NCI-H2029 treated with DMSO at 0.1 percent for 48 hours (cell line): ENCODE results near the gene SDCBP2.

ENCODE experiments used
- DNase-seq: peaks from one replicate; lab custom pipeline; 2025; lab: John Stamatoyannopoulos, UW

SDCBP2 gene

GRCh38 chr20:1331101-1331500 lies 2.2 kb upstream of the SDCBP2 start:
- DNase-seq: no peak

GRCh38 chr20:1330075-1330830 lies 1.3 kb upstream of the SDCBP2 start:
- DNase-seq: no peak

GRCh38 chr20:1327827-1328679 lies 886 bp downstream of the SDCBP2 start:
- DNase-seq: no peak

- no peak for DNase-seq
Measured at GRCh38 chr20:1327241-1327653, 1.7 kb downstream of the SDCBP2 start.

DNA sequence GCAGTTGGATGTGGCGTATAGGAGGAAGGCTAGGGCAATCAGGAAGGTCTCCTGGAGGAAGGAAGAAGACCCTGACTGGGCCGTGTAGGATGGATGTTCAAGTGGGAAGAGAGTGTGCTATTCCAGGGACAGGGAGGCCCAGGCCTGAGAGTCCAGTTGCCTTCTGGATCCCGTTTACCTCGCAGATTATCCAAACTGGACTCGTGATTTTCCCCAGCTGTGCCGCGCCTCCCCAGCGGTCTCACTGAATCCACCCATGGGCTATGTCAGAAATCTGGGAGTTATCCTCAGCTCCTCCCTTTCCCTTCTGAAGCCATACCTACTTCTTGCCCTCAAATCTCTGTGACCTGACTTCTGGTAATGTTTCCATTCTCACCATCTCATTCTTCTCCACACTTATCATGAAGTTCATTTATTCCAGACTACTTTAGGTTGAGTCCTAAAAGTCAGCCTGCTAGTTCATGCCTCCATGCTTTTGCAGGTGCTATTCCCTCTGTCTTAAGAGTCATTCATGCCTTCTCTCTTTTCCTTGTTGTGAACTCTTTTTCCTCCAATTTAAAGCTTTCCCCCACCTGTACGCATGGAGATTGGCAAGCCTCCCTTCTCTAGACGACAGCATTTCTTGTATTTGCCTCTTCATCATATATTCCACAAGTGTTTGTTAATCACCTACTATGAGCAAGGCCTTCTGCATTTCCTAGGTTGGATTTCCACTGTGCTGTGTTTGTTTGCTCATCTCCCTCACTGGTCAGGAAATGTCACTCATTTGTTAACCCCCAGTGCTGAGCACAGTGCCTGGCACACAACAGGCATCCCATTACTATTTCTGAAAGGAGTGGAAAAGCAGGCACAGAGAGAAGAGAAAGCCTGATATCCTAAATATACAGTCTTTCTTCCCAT lies 2.7 kb downstream of the SDCBP2 start:
- no peak for DNase-seq

GRCh38 chr20:1325173-1326030 lies 3.5 kb downstream of the SDCBP2 start:
- peak; percentile 88 for DNase-seq

DNA sequence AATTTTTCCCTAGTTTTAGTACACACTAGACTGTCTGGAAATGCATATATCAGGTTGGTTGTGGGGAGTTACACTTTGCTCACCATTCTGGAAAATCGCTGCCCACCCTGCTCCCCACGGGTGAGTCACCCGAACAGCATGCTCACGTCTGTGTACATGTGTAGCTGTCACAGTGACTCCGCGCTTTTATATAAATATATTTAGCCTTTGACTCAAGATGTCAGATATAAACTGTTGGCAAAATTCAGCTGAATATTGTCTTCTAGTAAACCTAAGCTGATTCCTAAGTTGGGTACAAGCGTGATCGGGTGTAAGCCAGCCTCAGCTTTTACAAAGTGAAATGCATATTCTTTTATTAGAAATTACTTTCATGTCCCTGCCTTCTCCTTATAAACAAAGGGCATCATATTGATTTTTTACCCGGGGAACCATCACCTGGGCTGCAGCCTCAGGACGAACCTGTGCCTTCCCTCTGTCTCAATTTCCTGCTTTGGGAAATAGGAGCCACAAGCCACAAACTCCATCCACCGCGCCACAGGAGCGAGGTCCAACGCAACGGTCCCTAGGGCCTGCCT lies 4.3 kb downstream of the SDCBP2 start:
- DNase-seq: no peak

DNA sequence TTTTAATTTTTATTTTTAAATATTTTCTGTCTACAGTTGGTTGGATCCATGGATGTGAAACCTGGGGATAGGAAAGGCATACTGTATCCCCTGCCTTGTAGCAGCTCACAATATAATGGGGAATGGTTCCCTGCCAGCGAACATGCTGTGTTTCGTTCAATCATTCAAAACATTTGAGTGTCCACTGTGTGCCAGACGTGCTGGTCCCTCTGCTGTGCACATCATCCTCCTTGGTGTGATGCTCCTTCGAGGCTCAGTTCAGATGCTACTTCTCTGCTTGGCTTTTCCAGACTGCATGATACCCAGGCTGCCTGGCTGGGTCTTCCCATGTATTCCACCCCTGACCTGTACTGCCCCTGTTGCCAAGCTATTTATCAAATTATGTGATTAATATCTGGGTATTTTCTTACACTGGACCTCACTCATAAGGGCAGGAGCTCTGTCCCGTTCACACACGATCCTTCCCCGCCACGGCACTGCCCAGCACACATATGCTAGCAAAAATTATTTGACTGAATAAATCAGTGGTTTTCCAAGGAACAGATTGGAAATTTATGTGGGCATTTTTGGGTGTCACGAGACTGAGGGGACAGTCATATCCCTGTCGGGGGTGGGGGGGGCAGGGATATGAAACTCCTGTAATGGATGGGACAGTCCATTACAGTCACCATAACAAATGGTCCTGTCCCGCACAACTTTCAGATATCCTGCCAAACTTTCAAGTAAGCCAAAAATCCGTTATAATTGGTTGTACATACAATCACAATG lies 4.9 kb downstream of the SDCBP2 start:
- DNase-seq: no peak

DNA sequence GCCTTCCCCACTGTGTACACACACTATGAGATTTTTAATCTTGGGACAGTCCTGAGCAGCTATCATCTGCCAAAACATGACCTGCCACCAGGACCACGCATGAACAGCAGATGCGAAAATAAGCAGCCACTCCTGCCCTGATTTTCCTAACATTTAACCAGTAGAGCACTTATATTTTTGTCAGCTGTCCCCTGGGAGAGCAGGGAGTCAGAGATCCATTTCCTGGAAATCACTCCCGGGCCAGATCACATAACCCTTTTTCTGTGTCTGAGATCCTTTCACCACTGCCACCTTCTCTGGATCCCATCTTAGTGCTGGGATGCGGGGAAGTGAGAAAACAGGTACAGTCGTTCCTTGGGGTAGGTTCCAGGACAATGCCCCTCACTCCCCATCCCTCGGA lies 5.7 kb downstream of the SDCBP2 start:
- no peak for DNase-seq

DNA sequence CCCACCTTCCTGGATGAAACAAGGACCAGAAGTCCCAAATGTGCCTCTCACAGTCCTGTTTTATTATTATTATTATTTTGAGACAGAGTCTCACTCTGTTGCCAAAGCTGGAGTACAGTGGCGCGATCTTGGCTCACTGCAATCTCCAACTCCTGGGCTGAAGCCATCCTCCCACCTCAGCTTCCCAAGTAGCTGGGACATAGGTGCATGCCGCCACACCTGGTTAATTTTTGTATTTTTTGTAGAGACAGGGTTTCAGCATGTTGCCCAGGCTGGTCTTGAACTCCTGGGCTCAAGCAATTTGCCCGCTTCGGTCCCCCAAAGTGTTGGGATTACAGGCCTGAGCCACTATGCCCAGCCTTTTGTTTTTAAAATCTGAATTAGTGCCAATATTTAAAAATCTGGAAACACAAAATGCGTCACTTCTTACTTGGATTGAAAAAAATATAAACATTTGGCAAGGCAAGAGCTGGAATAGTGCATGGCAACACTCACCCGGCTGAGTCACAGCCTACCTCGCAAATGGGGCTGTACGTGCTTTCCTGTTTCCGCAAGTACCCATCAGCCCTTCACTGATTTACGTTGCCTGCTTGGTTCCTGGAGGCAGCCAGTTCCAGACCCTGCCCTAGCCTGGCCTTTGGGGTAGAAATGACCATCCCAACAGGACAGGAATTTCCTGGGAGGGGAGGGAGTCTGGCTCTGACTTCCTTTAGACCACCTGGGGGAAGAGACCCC lies 6.3 kb downstream of the SDCBP2 start:
- DNase-seq: no peak

DNA sequence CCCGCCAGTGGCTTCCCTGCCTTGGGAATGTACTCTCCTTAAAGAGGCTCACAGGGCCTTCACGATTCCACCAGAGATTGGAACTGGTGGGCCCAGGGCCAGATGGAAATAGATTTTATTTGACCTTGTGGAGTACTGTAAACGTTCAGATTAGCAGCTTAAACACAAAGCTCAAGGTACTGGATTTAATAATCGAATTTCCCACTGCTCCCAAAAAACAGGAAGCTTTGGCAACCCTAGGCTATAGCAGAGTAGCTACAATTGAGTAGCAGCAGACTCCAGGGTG lies 7.3 kb downstream of the SDCBP2 start:
- DNase-seq: no peak

DNA sequence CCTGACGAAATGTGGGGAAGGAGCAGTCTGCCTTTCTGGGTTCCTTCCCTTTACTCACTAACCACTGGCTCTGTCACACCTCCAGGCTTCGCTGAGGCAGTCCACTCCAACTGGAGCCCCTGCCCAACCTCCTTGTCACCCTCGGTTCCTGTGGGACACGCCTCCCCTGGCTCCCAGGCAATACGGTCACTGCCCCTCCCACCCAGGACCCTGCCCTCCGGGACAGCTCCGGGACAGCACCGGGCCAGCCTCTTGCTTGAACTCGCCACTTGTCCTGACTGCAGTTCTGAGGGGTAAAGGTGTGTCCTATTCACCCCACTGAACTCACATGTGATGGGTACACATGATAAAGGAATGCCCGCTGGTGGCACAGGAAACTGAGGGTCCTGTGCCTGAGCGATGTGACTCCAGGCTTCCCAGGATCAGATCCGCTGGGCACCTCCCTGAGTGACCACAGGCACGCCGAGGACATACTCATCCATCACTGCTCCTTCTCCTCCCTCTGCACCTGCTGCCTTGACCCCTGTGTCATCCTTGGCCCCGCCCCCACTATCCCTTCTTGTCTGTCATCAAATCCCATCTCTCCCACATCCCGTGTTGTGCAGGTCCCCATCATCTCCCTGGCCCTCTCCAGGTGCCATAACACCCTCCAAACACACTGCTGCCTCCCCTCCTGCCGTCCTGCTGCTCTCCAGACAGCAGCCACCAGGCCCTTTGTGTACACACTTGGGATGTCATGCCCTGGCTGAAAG lies 7.9 kb downstream of the SDCBP2 start:
- DNase-seq: no peak

GRCh38 chr20:1320016-1320415 lies 8.9 kb downstream of the SDCBP2 start:
- DNase-seq: no peak

DNA sequence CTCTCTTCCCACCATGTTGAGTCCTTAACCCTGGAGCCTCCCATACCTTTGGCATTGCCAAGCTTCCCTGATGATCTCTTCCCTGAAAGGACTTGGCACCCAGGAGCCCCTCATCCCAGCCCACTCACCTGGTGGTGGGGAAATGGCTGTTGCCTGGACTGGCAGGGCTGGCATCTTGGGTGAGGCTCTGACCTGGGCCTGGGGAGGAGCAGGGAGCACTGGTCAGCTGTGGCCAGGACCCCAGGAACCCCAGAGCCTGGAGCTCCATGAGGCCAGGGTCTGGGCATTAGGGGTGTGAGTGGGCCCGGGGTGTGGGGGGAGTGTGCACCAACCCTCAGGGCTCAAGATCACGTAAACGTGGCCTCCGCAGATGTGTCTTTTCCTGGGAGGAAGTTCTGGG lies 9.5 kb downstream of the SDCBP2 start:
- DNase-seq: no peak

GRCh38 chr20:1319051-1319450 lies 9.9 kb downstream of the SDCBP2 start:
- DNase-seq: no peak

DNA sequence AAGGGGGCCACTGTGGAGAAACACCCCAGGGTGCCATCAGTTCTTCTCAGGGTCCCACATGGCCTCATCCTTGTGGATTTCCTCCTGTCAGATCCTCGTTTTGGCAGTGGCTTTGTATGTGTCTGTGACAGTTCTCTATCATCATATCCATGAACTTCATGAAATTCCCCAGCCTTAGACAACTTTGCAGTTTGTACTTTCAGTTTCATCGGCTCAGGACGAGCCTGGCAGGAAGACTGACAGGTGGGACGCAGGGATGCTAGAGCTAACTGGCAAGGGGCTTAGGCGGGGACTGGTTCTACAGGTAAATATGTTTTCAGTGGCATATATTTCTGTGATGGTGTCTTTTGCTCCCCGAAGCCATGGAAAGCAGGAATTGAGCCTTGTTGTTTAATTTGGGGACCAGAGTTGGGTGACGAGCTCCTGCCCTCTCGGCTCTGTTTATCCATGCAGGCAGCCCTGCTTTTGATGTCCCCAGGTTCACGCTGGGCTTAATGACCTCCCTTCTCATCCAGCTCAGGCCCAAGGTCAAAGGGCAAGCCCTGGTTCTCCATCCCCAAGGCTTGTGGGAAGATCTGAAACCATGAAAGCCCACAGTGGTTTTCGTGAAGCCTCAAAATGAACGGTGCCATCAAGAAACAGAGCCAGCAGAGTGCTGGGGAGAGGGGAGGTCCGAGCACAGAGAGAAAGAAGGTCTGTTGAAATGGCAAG lies 11.2 kb downstream of the SDCBP2 start:
- DNase-seq: no peak

DNA sequence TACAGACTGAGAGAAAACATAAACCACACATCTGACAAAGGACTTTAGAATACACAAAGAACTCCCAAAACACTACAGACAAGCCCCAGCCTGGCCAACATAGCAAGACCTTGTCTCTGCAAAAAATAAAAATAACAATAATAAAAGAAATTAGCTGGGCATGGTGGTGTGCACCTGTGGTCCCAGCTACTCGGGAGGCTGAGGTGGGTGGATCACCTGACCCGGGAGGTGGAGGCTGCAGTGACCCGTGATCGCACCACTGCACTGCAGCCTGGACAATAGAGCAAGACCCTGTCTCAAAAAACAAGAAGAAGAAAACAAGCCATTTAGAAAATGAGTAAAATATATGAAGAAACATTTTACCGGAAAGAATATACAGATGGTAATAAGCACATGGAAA lies 13.1 kb downstream of the SDCBP2 start:
- no peak for DNase-seq

DNA sequence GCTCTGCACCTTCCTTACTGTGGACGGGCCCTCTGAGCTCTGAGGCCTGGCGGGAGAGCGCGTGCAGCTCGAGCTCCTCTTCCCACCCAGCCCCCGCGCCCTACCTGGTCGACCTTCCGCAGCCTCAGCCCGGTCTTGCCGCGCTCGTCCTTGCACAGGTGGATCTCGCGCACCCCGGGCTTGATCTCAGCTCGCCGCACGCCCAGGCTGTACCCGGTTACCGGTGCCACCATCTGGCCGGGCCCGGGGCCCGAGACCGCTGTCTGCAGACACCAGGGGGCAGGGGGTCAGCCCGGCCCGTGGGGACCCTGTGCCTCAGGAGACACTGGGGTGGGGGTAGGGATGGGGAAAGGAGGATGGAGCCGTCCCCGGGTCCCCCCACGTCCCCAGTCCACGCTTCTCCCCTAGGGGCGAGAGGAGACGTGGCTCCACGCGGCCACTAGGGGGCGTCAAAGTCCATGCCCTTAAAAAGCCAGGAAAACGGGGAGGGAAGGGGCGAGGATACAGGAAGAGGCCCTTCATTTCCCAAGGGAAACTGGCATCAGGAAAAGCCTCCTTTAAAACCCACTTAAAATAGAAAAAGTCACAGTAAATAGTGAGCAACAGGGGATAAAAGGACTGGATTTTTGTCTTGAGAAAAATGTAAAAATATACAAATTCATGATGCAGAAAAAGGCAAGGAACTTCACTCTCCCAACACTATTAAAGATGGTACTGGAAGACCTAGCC lies 15.5 kb downstream of the SDCBP2 start:
- DNase-seq: peak; percentile 54
